HEK293T (cell line): ENCODE results near the gene EBLN2.

Experiments
- L3MBTL2 ChIP-seq: fragments of 450-650 bp; conservative IDR thresholded peaks from 2 replicates; pipeline ENCODE4 v1.6.1; 2016; ENCODE audit warnings: mild to moderate bottlenecking
- NFRKB ChIP-seq: fragments of 450-650 bp; IDR thresholded peaks from 2 replicates; pipeline ENCODE4 v1.6.1; 2016; ENCODE audit warnings: mild to moderate bottlenecking, moderate library complexity
- SP1 ChIP-seq: fragments of 450-650 bp; IDR thresholded peaks from 2 replicates; pipeline ENCODE4 v1.6.1; 2017

- no peak for TF ChIP-seq L3MBTL2
- no peak for TF ChIP-seq NFRKB
- TF ChIP-seq SP1 = no peak
These were observed 43.2 kb upstream of the EBLN2 start for GRCh38 chr3:73018298-73018697.
